Ecto neural progenitor cell (in vitro differentiated cells): ENCODE measurements around the gene TSC22D1.

ENCODE experiments used
- DNase-seq: peaks from one replicate; pipeline ENCODE4 v3.0.0-alpha.2; 2018; ENCODE audit warnings: low spot score

TSC22D1 gene

DNA sequence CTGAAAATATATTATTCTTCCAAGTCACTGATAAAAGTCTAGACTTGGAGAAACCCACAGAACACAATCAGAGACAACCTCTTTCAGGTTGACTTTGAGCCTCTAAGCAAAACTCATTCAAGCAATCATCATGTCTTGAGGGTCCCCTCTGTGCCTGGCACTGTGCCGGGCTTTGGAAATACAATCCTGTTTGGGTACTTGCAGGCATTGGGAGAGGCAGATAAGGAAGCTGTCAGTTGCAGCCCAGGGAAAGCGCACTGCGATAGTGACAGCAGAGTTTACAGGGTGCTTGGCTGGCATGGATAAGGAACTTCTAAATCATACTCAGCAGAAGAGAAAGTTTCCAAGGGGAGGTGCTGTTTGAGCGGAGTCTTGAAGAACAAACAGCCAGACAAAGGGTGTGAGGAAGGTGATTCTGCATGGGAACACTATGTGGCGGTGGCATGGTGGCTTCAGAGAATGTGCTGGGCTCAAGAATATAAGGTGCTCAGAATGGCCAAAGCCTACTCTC, 193.4 kb downstream of the TSC22D1 start:
- no peak for DNase-seq
